ENCODE measurements around the gene FNDC10.
A peak's percentile ranks its signal among the peaks of the same experiment; 100 is the strongest.
"Not testable (repeated sequence)": the region's sequence is repeated elsewhere in the genome, so short reads cannot be mapped to it uniquely, and the experiment has no call there.

The FNDC10 gene

DNA sequence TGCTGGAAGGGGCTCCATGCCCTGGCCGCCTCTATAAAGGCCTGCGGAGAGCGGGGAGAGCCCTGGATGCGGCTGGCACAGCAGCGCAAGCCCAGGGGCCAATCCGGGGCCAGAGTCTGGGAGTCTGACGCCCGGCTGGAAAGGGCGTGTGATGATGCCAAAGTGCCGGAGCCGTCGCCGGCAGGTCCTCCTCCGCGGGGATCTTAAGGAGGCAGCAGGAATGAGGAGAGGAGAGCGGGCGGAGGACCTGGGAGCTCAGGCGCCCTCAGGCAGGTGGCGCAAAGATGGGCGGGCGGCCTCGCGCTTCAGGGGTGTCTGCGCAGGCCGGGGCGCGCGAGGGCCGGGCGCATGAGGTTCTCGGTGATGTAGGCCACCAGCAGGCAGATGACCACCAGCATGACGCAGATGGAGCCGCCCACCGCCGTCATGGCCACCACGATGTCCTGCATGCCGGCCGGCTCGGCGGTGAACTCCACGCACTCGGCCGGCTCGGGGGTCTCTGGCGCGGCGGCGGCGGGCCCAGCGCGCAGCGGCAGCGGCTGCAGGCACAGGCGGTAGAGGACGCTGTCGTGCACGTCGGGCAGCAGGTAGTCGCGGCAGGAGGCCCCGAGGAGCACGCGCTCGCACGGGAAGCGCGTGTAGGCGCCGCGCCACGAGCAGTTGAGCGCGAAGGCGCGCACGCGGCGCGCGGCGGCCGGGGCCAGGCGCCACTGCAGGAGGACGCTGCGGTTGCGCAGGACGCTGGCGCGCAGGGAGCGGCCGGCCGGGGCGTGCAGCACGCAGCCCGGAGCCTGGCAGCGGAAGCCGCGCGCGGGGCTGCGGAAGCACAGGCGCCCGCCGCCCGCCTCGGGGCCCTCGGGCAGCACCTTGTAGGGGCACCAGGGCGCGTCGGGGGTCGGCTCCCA is 653 bp downstream of the FNDC10 start:
- DNase-seq (ENCODE audit: low read depth): peak; percentile 56

DNA sequence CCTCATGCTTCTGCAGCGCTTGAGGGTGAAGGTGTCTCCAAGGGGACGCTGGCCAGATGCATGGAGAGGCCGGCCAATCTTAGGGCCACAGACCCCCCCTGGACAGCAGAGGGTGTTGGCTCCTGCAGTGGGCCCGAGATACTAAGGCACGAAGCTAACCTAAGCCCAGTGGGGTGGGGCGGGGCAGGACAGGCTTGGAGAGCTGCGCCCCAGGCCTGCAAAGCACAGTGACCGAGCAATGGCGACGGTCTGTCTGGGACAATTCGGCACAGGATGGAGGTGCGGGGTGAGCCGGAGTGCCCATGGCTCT is 1.3 kb downstream of the FNDC10 start:
- no peak for DNase-seq (ENCODE audit: low read depth)

DNA sequence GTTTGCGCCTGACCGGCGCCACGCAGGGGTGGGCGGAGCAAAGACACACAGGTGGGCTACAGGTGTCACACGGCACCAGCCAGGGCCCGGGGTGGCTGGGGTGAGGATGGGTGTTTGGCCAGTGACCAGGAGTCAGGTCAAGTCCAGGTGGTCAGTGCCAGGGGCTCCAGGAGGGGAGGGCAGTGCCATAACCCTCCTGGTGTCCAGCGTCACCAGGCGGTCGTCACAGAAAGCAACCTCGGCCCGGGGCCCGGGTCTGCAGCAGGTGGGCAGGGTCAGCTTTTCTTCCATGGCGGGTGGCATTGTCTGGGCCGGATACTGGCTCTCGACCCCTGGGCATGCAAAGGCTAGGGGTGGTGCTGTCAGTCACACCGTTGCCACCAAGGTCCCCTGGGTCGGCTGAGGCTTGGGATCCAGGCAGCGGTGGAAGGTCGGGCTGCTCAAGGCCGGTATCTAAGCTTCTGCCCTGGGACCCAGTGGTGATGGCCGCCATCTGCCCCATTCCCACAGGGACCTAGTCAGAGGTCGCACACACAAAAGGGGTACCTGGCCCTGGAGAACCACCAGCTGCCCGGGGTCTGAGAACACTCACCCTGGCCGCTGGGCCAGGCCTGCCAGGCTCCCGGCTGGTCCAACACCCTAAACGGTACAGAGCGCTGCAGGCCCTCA is 1.8 kb downstream of the FNDC10 start:
- no peak for DNase-seq (ENCODE audit: low read depth)

DNA sequence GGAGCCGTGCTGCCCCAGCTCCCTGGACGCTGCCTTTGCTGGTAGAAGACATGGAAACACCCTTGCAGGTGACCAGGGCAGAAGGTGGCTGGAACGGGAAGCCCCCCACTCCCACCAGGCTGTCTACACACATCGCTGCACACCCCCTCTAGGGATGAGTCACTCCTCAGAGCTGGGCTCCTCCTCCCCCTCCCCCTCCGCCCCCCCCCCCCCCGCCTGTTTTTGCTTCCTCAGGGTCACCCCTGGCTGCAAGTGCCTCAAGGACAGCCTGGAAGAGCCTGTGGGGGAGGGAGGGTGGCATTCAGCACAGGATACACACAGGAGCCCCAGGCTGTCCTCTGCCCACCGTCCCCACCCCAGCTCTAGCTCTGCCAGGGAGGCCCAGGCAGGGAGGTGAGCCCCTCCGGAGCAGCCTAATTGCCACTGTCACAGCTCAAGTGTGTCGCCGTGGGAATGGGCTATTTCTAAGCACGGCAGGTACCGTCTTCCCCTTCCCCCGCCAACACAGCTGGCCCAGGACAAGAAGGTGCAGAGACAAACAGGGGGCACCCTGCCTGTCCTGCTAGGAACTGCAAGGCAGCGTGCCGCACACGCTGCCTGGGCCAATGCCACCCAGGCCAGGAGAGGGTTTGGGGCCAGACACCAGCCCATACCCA is 2.5 kb downstream of the FNDC10 start:
- DNase-seq (ENCODE audit: low read depth): no peak

DNA sequence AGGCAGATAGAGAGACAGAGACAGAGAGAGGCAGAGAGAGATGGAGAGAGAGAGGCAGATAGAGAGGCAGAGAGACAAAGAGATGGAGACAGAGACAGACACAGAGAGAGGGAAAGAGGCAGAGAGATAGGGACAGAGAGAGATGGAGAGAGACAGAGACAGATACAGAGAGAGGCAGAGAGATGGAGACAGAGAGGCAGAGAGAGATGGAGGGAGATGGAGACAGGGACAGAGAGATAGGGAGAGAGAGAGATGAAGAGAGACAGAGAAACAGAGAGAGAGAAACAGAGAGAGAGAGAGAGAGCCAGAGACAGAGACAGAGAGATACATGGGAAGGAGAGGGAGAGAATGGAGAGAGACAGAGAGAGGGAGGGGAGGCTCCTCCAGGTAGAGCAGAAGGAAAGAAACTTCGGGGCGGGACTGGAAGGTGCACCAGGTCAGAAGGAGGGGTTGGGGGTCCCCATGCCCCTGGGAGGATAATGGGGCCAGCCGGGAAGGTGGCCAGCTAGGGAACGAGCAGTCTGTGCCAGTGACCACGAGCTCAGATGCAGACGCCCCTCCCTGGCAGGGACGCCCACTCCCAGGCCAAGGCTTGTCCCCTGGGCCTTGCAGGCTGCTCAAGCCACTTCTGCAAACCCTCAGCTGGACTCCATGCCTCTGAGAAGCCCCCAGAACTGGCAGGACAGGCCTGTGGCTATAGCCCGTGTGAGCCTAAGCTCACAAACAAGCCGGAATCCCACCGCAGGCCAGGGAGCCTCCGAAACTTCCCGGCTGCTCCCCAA is 3.3 kb downstream of the FNDC10 start:
- no peak for DNase-seq (ENCODE audit: low read depth)

GRCh38 chr1:1595341-1595740 is 4.6 kb downstream of the FNDC10 start:
- DNase-seq (ENCODE audit: low read depth): not testable (repeated sequence)

- DNase-seq (ENCODE audit: low read depth): no peak
Measured at GRCh38 chr1:1594602-1595260, 5.2 kb downstream of the FNDC10 start.

DNA sequence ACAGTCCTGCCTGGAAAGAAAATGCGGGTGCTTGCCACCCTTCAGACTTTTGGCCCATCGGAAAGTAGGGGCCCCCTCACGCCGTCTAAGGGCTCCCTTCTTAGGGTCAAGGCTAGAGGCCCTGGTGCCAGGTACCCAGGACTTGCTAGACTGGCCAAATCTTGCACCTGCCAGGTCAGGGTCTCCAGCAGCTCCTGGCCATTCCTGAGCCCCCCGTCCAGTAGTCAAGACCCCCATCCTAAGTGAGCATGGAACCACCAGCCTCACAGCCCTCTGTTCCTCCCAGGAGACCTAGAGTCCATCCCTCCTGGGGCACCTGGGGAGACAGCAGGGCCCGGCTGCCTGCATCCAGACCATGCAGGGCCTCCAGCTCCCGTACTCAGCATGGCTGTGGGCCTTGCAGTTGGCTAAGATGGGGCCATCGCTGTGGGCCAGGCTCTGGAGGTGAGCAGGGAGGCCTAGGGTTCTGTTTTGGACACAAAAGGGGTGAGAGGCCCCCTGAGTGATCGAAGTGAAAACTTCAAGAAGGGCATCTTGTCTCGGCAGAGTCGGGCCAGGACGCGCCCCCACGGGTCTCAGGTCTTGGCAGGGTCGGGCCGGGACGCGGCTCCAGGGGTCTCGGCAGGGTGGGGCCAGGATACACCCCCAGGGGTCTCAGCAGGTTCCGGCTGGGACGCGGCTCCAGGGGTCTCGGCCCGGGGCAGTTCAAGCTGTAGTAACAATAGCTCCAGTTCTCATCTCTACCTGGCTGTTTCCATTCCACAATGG is 5.9 kb downstream of the FNDC10 start:
- no peak for DNase-seq (ENCODE audit: low read depth)

GRCh38 chr1:1591452-1591851 is 8.5 kb downstream of the FNDC10 start:
- DNase-seq (ENCODE audit: low read depth): no peak

DNA sequence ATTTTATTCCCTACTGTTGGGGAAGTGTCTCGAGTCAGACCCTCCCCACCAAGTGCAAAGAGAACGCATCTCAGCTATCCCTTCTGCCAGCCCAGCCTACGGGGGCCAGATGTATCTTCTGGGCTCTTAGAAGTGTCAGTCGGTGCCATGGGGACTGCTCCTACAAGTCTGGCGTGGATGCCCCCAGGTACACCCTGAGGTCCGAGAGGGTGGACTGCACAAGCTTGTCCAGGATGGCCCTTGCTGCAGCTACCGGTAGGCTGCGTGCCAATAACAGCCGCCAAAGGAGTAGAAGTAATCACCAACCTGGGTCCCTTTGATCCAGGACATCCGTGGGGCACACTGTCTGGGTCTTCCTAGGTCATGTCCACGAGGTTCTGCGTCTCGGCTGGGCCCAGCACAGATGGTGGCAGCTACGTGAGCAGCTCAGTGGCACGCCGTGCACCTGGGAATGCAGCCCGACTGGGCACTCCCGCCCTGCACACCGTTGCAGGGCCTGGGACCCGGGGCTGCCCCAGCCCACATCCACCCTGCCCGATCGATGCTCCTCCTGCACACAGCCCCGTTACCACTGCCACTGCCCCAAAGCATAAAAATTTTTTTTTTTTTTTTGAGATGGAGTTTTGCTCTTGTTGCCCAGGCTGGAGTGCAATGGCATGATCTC is 16.5 kb downstream of the FNDC10 start:
- DNase-seq (ENCODE audit: low read depth): no peak

- no peak for DNase-seq (ENCODE audit: low read depth)
Measured at GRCh38 chr1:1582585-1583346, 17.2 kb downstream of the FNDC10 start.

GRCh38 chr1:1578371-1578940 is 21.5 kb downstream of the FNDC10 start:
- no peak for DNase-seq (ENCODE audit: low read depth)

- DNase-seq (ENCODE audit: low read depth): no peak
Measured at GRCh38 chr1:1577367-1578011, 22.4 kb downstream of the FNDC10 start.

GRCh38 chr1:1574721-1575537 is 25.0 kb downstream of the FNDC10 start, which contains the start of gene SSU72:
Gene SSU72 (minus strand): TSS chr1:1574863. CDS start chr1:1574557, 306 bp downstream.
- peak; percentile 92 for DNase-seq (ENCODE audit: low read depth)

DNA sequence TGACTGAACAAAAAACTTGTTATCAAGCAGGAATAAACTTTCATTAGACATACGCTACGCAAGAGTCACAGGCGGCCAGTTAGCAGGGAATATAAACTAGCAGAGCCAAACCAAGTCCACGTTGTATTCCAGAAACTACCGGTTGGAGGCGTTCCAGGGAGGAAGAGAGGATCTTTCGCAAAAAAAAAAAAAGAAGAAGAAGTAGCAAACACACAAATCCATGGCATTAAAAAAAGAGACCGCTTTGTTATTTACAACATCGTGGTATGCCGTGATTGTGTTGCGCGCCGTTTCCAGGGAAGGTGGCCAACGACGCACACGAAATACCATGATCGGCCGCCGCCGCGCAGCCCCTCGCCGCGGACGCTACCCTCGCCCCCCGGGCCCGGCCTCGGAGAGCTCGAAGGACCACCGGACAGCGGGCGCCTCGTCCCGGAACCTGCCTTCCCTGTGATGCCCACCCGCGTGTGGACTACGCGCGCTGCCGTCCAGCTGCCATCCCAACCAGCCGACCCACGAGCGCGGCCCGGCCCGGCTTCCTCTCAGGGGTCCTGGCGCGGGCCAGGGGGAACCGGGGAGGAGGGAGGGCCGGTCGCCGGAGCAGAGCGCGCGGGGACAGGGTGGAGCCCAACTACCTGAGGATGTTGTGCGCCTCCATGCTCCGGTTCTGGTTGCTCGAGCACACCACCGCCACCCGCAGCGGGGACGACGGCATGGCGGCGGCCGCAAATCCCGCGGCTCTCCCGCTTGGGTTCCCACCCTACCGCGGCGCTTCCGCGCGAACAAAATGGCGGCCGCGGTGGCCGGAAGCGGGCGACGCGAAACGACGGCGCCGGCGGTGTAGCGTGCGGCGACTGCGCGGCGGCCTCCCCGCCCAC is 25.9 kb downstream of the FNDC10 start:
- DNase-seq (ENCODE audit: low read depth): no peak

- no peak for DNase-seq (ENCODE audit: low read depth)
Measured at GRCh38 chr1:1569341-1569740, 30.6 kb downstream of the FNDC10 start.

GRCh38 chr1:1567891-1568291 is 32.0 kb downstream of the FNDC10 start:
- no peak for DNase-seq (ENCODE audit: low read depth)
